GM12865 (cell line): ENCODE results near the gene FAM200A.
"Not testable (repeated sequence)": the region's sequence is repeated elsewhere in the genome, so short reads cannot be mapped to it uniquely, and the experiment has no call there.

Experiments
- DNase-seq: peaks from one replicate; pipeline ENCODE4 v3.0.0; 2010; ENCODE audit warnings: low read depth
- H3K4me3 ChIP-seq: 2 replicates; pipeline ENCODE4 v1.5.1; 2011; ENCODE audit warnings: mild to moderate bottlenecking, low read depth, low read length, control low read depth
- CTCF ChIP-seq: IDR thresholded peaks from 2 replicates; pipeline ENCODE4 v1.5.1; 2011; ENCODE audit warnings: low read length, control low read depth, low read depth, inconsistent platforms; ENCODE audit not compliant: insufficient read depth; ENCODE audit errors: missing control alignments

The FAM200A gene

GRCh38 chr7:99525713-99526440, 26.0 kb downstream of the FAM200A start:
- H3K4me3 ChIP-seq, result no peak overlapping the region
- no peak for TF ChIP-seq CTCF
- no peak for DNase-seq

GRCh38 chr7:99521399-99521798, 30.5 kb downstream of the FAM200A start:
- H3K4me3 ChIP-seq, result no peak overlapping the region
- TF ChIP-seq CTCF, result no peak
- no peak for DNase-seq

GRCh38 chr7:99514050-99514449, 37.9 kb downstream of the FAM200A start:
- no peak for TF ChIP-seq CTCF
- no peak for DNase-seq
- H3K4me3 ChIP-seq, result no peak overlapping the region

GRCh38 chr7:99505324-99505662, 46.6 kb downstream of the FAM200A start:
- H3K4me3 ChIP-seq, result peak overlapping the region; percentile 90
- DNase-seq, result no peak
- TF ChIP-seq CTCF, result no peak

GRCh38 chr7:99504603-99505323, 47.2 kb downstream of the FAM200A start, which contains the start of gene ZKSCAN5:
ZKSCAN5 (plus strand) TSS chr7:99504662; CDS start chr7:99506045, 1,383 bp downstream.
- DNase-seq, result peak; percentile 97
- H3K4me3 ChIP-seq, result peak within 1 kb of the TSS; percentile 90
- no peak for TF ChIP-seq CTCF

GRCh38 chr7:99504281-99504602, 47.7 kb downstream of the FAM200A start:
- DNase-seq, result no peak
- H3K4me3 ChIP-seq, result peak overlapping the region; percentile 90
- TF ChIP-seq CTCF, result no peak

- H3K4me3 ChIP-seq, DNase-seq: not testable (repeated sequence)
These were observed 50.7 kb downstream of the FAM200A start for GRCh38 chr7:99501236-99501635.
